VCaP (cell line): ENCODE measurements around the gene GLOD4.
"Not testable (repeated sequence)": the region's sequence is repeated elsewhere in the genome, so short reads cannot be mapped to it uniquely, and the experiment has no call there.

ENCODE experiments used
- H3K27ac ChIP-seq: fragments of 450-650 bp; 2 replicates; pipeline ENCODE4 v1.5.1; 2017
- CTCF ChIP-seq: fragments of 450-650 bp; conservative IDR thresholded peaks from 2 replicates; pipeline ENCODE4 v1.5.1; 2017; ENCODE audit warnings: mild to moderate bottlenecking, moderate library complexity

The GLOD4 gene

GRCh38 chr17:806781-807522, 24.9 kb upstream of the GLOD4 start:
- H3K27ac ChIP-seq: no peak overlapping the region
- no peak for TF ChIP-seq CTCF

- TF ChIP-seq CTCF: no peak
- no peak overlapping the region for H3K27ac ChIP-seq
Measured at GRCh38 chr17:806346-806745, 24.3 kb upstream of the GLOD4 start.

DNA sequence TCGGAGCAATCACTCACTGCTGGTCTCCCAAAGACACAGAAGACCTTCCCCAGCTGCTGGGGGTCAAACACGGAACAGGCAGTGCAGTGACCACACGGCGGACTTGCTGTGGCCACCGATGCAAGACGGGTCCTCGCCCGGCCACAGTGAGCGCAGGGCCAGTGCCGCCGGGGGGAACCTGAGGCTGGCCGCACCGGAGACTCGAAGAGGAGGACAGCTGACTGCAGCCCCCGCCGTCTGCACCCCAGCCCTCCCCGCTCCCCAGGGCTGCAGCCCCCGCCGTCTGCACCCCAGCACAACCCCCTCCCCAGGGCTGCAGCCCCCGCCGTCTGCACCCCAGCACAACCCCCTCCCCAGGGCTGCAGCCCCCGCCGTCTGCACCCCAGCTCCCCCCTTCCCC, 23.8 kb upstream of the GLOD4 start:
- H3K27ac ChIP-seq: not testable (repeated sequence)

DNA sequence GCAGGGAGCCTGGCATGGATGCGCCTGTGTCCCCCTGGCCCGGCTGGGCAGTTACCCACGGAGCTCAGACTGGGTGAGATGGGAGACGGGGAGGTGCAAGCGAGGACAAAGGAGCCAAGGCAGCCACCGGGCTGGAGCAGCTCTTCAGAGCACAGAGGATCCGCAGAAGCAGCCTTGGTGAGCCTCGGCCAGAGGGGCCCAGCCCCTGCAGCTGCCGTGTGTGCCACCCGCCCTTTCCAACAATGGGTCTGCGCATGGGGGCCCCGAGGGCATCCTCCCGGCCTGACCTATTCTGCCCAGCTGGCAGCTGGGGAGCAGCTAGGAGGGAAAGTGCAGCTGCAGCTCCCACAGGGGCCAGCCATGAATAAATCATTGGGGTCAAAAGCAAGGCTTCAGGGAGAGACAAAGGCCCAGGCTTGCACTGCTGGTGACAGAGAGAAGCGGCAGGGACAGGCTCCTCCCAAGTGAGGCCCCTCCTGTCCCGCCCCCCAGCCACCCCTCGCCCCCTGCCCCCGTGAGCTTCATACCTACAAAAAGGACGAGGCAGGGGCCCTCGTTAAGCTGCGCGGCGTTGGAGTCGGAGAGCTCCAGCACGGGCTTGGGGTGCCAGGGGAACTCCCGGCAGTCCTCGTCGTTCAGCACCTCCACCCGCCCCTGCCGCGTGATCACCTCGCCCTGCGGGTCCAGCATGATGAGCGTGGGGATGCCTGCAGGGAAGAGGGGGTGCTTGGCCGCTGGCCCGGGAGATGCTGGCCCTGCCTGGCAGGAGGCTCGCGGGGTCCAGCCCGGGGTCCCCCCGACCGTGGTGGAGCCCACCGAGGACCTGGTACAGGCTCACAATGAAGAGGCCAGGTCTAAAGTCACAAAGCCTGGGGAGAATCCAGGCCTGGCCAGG, 22.7 kb upstream of the GLOD4 start:
- H3K27ac ChIP-seq: no peak overlapping the region
- no peak for TF ChIP-seq CTCF

DNA sequence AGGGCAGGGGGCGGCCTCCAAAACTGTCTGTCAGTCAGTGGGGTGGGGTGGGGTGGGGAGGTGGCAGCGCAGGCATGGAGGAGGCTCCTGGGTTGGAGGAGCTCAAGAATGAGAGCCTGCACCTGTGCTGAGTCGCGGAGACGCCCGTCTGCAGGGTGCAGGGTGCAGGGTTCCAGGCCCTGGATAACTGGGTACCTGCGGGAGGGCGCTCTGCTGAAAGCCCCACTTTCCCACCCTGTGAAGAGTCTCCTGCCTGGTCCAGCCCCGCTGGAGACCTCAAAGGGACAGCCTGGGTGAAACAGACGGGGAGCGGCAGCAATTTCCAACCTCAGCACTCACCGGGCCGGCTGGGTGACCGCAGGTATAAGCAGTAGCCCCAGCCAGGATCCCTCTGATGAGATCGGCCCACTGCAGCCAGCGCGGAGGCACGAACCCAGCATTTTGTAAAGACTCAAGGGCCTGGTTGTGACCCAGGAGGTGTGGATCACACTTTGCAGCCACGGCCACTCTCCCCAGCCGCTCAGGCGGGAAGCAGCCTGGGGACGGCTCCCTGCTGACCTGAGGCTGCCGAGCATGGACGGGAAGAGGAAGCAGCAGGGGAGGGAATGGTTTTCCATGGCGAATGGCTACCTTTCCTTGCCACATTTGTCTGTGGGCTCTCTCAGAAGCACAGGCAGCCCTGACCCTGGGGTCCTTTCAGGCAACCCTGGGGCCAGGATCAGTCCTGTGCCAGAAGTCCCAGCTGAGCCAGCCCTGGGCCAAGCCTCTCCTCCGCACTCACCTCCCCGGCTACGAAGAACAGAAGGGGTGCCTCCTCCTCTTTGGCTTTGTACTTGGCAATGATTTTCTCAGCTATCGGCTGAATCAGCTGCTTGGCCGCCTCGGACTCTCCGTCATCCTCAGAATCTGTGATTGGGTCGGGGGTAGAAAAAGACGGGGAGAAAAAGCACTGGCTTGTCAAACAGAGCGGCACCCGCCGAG, 21.1 kb upstream of the GLOD4 start:
- no peak overlapping the region; the same call in 1 of the 2 replicates for H3K27ac ChIP-seq
- TF ChIP-seq CTCF: no peak

- TF ChIP-seq CTCF: no peak
- H3K27ac ChIP-seq: peak overlapping the region; percentile 41; the same call in 1 of the 2 replicates
Measured at GRCh38 chr17:802481-802880, 20.4 kb upstream of the GLOD4 start.

DNA sequence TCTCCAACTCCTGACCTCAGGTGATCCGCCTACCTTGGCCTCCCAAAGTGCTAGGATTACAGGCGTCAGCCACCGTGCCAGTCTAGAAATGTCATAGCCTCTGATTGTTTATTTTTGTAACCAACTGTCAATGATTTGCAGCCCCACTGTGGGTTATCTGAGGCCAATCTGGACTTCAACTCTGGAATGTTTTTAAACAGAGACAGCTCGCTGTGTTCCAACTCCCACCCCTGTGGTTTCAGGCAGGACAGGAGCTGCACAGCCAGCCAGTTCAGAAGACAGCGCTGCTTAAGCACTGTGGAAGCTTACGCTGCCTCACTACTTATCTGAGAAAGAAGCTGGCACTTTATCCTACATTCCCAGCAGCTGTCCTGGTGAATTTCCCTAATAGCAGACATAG, 19.6 kb upstream of the GLOD4 start:
- no peak for TF ChIP-seq CTCF
- peak overlapping the region; percentile 41; the same call in 1 of the 2 replicates for H3K27ac ChIP-seq
